Neural crest cell (in vitro differentiated cells): ENCODE results near the gene PROK2. TPM values are rescaled to one million over a fixed set of nuclear protein-coding genes. Genes with fewer than 3 reads are reported as not detected.

Source experiments
- DNase-seq: peaks from one replicate; pipeline ENCODE4 v3.0.0; 2021; ENCODE audit warnings: low read depth, mixed read lengths, low spot score
- H3K27ac Mint-ChIP-seq: one replicate; pipeline ENCODE4 v1.8.0; 2021; ENCODE audit warnings: mild to moderate bottlenecking, mixed read lengths; ENCODE audit not compliant: unreplicated experiment
- H3K27me3 Mint-ChIP-seq: 2 replicates; pipeline ENCODE4 v1.8.0; 2021; ENCODE audit warnings: low read depth, mild to moderate bottlenecking, mixed read lengths
- H3K36me3 Mint-ChIP-seq: 2 replicates; pipeline ENCODE4 v1.8.0; 2021; ENCODE audit warnings: low read depth, mild to moderate bottlenecking, mixed read lengths
- H3K4me1 Mint-ChIP-seq: 2 replicates; pipeline ENCODE4 v1.8.0; 2021; ENCODE audit warnings: mixed read lengths
- H3K4me3 Mint-ChIP-seq: one replicate; pipeline ENCODE4 v1.8.0; 2021; ENCODE audit warnings: mild to moderate bottlenecking, mixed read lengths
- H3K9me3 Mint-ChIP-seq: 2 replicates; pipeline ENCODE4 v1.8.0; 2021; ENCODE audit warnings: mixed read lengths
- total RNA-seq: library from RNA; stranded (reverse); gene quantifications from 2 replicates; pipeline ENCODE4 v1.2.1, GENCODE V29; 2021
- TF ChIP-seq, protein P1 (sequence below): fragments of 200-600 bp; sonication (generic); conservative IDR thresholded peaks from 2 replicates; pipeline ENCODE4 v1.5.0; 2021; ENCODE audit warnings: antibody characterized with exemption, mild to moderate bottlenecking

The PROK2 gene
- total RNA-seq, 1 donor from 2014 or later = not detected

DNA sequence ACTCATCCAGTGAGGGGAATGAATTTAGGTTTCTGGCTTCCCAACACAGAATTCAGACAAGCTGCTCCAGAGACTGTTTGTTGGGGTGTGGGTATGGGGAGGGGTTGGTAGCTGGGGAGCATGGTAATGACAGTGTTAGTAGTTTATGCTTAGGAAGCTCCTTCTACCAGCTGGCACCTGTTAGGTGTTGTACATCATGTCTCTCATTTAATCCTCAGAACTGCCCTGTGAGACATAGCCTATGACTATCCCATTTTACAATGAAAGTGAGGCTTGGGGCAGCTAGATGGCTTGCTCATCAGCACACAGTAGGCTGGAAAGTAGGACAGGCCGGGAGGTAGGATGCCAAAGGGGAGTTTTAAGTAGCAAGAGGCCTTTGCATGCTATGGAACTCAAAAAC lies 62.3 kb downstream of the PROK2 start:
- Mint-ChIP-seq H3K27me3 (peaks cover 49% of the 10 kb centered on the region), H3K36me3 (no peaks in the 10 kb centered on the region), H3K4me1 (peaks cover 13% of the 10 kb centered on the region), H3K27ac (no peak overlapping the region), H3K9me3 (no peaks in the 10 kb centered on the region), H3K4me3 (peak overlapping the region; percentile 65)
- TF ChIP-seq, protein P1, sequence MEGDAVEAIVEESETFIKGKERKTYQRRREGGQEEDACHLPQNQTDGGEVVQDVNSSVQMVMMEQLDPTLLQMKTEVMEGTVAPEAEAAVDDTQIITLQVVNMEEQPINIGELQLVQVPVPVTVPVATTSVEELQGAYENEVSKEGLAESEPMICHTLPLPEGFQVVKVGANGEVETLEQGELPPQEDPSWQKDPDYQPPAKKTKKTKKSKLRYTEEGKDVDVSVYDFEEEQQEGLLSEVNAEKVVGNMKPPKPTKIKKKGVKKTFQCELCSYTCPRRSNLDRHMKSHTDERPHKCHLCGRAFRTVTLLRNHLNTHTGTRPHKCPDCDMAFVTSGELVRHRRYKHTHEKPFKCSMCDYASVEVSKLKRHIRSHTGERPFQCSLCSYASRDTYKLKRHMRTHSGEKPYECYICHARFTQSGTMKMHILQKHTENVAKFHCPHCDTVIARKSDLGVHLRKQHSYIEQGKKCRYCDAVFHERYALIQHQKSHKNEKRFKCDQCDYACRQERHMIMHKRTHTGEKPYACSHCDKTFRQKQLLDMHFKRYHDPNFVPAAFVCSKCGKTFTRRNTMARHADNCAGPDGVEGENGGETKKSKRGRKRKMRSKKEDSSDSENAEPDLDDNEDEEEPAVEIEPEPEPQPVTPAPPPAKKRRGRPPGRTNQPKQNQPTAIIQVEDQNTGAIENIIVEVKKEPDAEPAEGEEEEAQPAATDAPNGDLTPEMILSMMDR = no peak
- no peak for DNase-seq

Other genes starting within 250 kb of the PROK2 start
- 20.7 and 22.8 TPM in 2 replicates for gene FOXP1, start 201.4 kb downstream of the PROK2 start, total RNA-seq
- 8.9 TPM in 2 replicates for gene EIF4E3, start 59.7 kb downstream of the PROK2 start, total RNA-seq
- gene GPR27, start 31.3 kb downstream of the PROK2 start, total RNA-seq = 9.4 and 10.4 TPM in 2 replicates